DOHH2 (cell line): ENCODE measurements around the gene TSSK6.

Source experiments
- H3F3A ChIP-seq: fragments of 200-600 bp; sonication (generic), shearing (Covaris generic); 2 replicates; pipeline ENCODE4 v1.6.0; 2016; ENCODE audit warnings: antibody characterized with exemption, mild to moderate bottlenecking; ENCODE audit not compliant: control insufficient read depth, insufficient read depth
- H3K27ac ChIP-seq: fragments of 200-600 bp; sonication (generic); 2 replicates; pipeline ENCODE4 v1.5.1; 2014; ENCODE audit warnings: low read depth, mild to moderate bottlenecking, low read length, moderate library complexity
- H3K27me3 ChIP-seq: fragments of 200-600 bp; sonication (generic); 2 replicates; pipeline ENCODE4 v1.6.1; 2014; ENCODE audit warnings: mild to moderate bottlenecking, low read length, mixed read lengths; ENCODE audit not compliant: control insufficient read depth
- H3K36me3 ChIP-seq: fragments of 200-600 bp; sonication (generic); 2 replicates; pipeline ENCODE4 v1.6.1; 2014; ENCODE audit warnings: mild to moderate bottlenecking, low read length, moderate library complexity, mixed read lengths; ENCODE audit not compliant: control insufficient read depth
- H3K4me1 ChIP-seq: fragments of 200-600 bp; sonication (generic); 2 replicates; pipeline ENCODE4 v1.6.1; 2014; ENCODE audit warnings: mild to moderate bottlenecking, low read length, mixed read lengths; ENCODE audit not compliant: control insufficient read depth
- H3K4me2 ChIP-seq: fragments of 200-600 bp; sonication (generic); 2 replicates; pipeline ENCODE4 v1.6.0; 2014; ENCODE audit warnings: mild to moderate bottlenecking, low read length, moderate library complexity
- H3K4me3 ChIP-seq: fragments of 200-600 bp; sonication (generic); 2 replicates; pipeline ENCODE4 v1.5.1; 2014; ENCODE audit warnings: mild to moderate bottlenecking, low read length, mixed read lengths
- H3K79me2 ChIP-seq: fragments of 200-600 bp; sonication (generic); 2 replicates; pipeline ENCODE4 v1.6.1; 2014; ENCODE audit warnings: mild to moderate bottlenecking, low read length, mixed read lengths; ENCODE audit not compliant: control insufficient read depth
- H3K9me2 ChIP-seq: fragments of 200-600 bp; sonication (generic); replicated peaks from 2 replicates; pipeline ENCODE4 v1.6.1; 2014; ENCODE audit warnings: mild to moderate bottlenecking, low read length, mixed read lengths; ENCODE audit not compliant: control insufficient read depth
- H3K9me3 ChIP-seq: fragments of 200-600 bp; sonication (generic); 2 replicates; pipeline ENCODE4 v1.6.1; 2014; ENCODE audit warnings: antibody characterized with exemption, low read length, mixed read lengths; ENCODE audit not compliant: control insufficient read depth, insufficient read depth
- H4K20me1 ChIP-seq: fragments of 200-600 bp; sonication (generic); 2 replicates; pipeline ENCODE4 v1.6.0; 2014; ENCODE audit warnings: low read depth, mild to moderate bottlenecking, antibody characterized with exemption, low read length, moderate library complexity; ENCODE audit not compliant: control insufficient read depth, insufficient read depth
- CTCF ChIP-seq: fragments of 200-600 bp; sonication (generic); IDR thresholded peaks from one replicate; pipeline ENCODE4 v1.5.1; 2014; ENCODE audit warnings: antibody characterized with exemption, mild to moderate bottlenecking, low read depth, low read length; ENCODE audit not compliant: poor library complexity, severe bottlenecking
- EZH2phosphoT487 ChIP-seq: fragments of 200-600 bp; sonication (generic); IDR thresholded peaks from 2 replicates; pipeline ENCODE4 v1.6.1; 2017; ENCODE audit warnings: borderline replicate concordance, mild to moderate bottlenecking, antibody characterized with exemption, low read length, moderate library complexity, mixed read lengths

Gene TSSK6

GRCh38 chr19:19493841-19494546 is 21.4 kb downstream of the TSSK6 start:
- peaks cover 8% of the 10 kb centered on the region; the same call in 1 of the 2 replicates for H4K20me1 ChIP-seq
- H3K79me2 ChIP-seq = peaks cover 59% of the 10 kb centered on the region
- H3K27ac ChIP-seq = no peak overlapping the region
- H3K27me3 ChIP-seq = no peaks in the 10 kb centered on the region
- no peaks in the 10 kb centered on the region for H3K9me2 ChIP-seq
- peaks cover 18% of the 10 kb centered on the region for H3K4me1 ChIP-seq
- no peaks in the 10 kb centered on the region for H3K9me3 ChIP-seq
- H3K36me3 ChIP-seq = peaks cover 80% of the 10 kb centered on the region
- H3K4me2 ChIP-seq = no peak overlapping the region
- no peak overlapping the region for H3K4me3 ChIP-seq
- H3F3A ChIP-seq = peaks cover 10% of the 10 kb centered on the region
- TF ChIP-seq EZH2phosphoT487 = no peak

DNA sequence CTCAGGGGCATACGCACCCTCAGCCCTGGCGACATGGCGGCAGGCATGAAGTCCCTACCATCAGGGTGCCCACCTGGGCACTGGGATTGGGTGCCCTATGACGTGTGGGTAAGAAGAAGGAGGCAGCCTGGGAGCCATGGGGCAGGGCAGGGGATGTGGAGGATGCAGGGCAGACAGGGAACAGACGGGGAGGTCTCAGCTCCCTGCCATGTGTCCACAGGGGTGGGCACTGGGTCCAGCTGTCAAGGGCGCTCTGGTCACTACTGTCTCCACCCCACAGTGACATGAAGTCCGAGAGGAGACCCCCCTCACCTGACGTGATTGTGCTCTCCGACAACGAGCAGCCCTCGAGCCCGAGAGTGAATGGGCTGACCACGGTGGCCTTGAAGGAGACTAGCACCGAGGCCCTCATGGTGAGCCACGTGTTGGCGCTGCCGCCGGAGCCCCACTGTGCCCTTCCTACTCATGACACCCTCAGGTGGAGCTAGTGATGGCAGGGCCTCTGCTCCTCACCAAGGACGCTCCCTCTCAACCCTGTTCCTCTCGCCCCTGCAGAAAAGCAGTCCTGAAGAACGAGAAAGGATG is 23.2 kb downstream of the TSSK6 start:
- Histone ChIP-seq H3K4me1 (peaks cover 36% of the 10 kb centered on the region), H3K9me3 (no peaks in the 10 kb centered on the region), H3K4me2 (no peak overlapping the region), H3K4me3 (no peak overlapping the region), H3K79me2 (peaks cover 75% of the 10 kb centered on the region), H3K27ac (no peak overlapping the region), H3F3A (peaks cover 18% of the 10 kb centered on the region), H3K9me2 (no peaks in the 10 kb centered on the region), H3K27me3 (no peaks in the 10 kb centered on the region), H4K20me1 (peaks cover 8% of the 10 kb centered on the region; the same call in 1 of the 2 replicates), H3K36me3 (peaks cover 61% of the 10 kb centered on the region)
- TF ChIP-seq CTCF (no peak), EZH2phosphoT487 (no peak)

DNA sequence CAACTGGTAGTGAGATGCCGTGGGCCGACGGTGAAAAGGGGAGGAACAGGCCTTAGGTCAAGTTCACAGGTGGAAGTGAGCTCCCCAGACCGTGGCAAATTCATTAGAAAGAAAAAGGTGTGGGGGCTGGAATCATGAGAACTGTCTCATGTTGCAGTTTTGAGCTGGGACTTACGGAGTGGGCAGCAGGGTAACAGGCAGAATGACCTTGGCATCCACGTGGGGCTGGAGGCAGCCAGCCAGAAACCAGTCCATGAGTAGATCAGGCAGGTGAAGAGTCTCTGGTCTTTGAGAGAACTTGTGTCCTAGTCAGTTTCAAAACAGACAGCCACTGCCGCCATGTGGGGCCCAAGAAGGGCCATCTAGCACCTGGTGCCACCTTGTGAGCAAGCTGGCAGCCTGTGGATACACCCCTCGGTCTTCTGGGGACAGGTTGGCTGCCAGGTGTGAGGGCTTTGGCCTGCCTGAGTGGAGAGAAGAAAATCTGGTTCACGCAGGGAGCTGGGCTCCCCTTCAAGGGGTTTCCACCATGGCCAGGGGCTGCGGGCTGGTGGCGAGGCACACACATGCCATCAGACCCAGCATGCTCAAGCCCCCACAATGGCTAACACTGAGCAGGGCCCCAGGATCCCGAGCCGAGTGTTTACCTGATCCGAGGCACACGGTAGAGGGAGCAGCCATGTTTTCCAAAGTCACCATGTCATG is 23.9 kb downstream of the TSSK6 start:
- Histone ChIP-seq H3K36me3 (peaks cover 58% of the 10 kb centered on the region), H4K20me1 (peaks cover 8% of the 10 kb centered on the region; the same call in 1 of the 2 replicates)

More for the DNA sequence above, 23.9 kb downstream of the TSSK6 start:
- H3K4me1 ChIP-seq = peaks cover 43% of the 10 kb centered on the region
- no peak overlapping the region for H3K4me3 ChIP-seq
- no peak overlapping the region for H3K27ac ChIP-seq
- peaks cover 18% of the 10 kb centered on the region for H3F3A ChIP-seq
- no peaks in the 10 kb centered on the region for H3K9me3 ChIP-seq
- H3K9me2 ChIP-seq = no peaks in the 10 kb centered on the region
- H3K4me2 ChIP-seq = no peak overlapping the region
- TF ChIP-seq EZH2phosphoT487 = no peak
- TF ChIP-seq CTCF = no peak
- H3K27me3 ChIP-seq = no peaks in the 10 kb centered on the region
- peaks cover 79% of the 10 kb centered on the region for H3K79me2 ChIP-seq
